IgD-negative memory B cell (primary cell): ENCODE data around the gene SH3RF3. TPM values are rescaled to one million over a fixed set of nuclear protein-coding genes. Genes with fewer than 3 reads are reported as not detected.

Experiments
- H3K27ac Mint-ChIP-seq, 3 donors: one replicate each; pipeline ENCODE4 v1.8.0; 2020 to 2022; ENCODE audit warnings: mild to moderate bottlenecking in 3 of 3, mixed read lengths in 3 of 3, moderate library complexity in 1 of 3
- H3K27me3 Mint-ChIP-seq: one replicate; pipeline ENCODE4 v1.8.0; 2021; ENCODE audit warnings: mixed read lengths
- H3K36me3 Mint-ChIP-seq: one replicate; pipeline ENCODE4 v1.8.0; 2020; ENCODE audit warnings: mild to moderate bottlenecking, mixed read lengths
- H3K4me1 Mint-ChIP-seq, 3 donors: one replicate each; pipeline ENCODE4 v1.8.0; 2020 to 2022; ENCODE audit warnings: mixed read lengths in 3 of 3, mild to moderate bottlenecking in 1 of 3
- H3K4me3 Mint-ChIP-seq, 4 donors: one replicate each; pipeline ENCODE4 v1.8.0; 2020 to 2022; ENCODE audit warnings: mild to moderate bottlenecking in 4 of 4, mixed read lengths in 4 of 4, moderate library complexity in 3 of 4
- H3K9me3 Mint-ChIP-seq, 3 donors: one replicate each; pipeline ENCODE4 v1.8.0; 2020 to 2021; ENCODE audit warnings: mixed read lengths in 3 of 3, mild to moderate bottlenecking in 1 of 3
- polyA plus RNA-seq: library from polyadenylated mRNA; unstranded; fragments of 300-500 nt; fragmentation: Illumina TruSeq; gene quantifications from one replicate; pipeline ENCODE4 v1.2.3, GENCODE V29; 2021

SH3RF3 gene
- polyA plus RNA-seq, 1 donor from 2014 or later = not detected

DNA sequence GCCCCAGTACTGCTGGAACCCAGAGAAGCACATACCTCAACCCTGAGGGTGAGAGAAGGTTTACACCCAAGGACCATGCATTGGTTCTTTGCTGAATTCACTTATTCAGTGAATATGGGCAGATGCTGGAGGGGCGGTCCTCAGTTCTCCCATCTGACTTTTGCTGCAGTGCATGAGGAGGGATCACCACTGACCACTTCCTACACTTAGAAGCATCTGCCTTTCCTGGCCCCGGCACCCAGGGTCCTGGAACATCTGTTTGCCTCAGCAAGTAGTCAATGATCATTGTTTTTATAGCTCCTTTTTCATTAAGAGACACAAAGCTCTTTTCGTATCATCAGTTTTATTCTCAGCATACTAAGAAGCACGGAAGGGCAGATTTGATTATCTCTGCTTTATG is 211.4 kb downstream of the SH3RF3 start:
- no peaks in the 10 kb centered on the region for H3K9me3 Mint-ChIP-seq
- no peak overlapping the region for H3K27ac Mint-ChIP-seq
- H3K4me3 Mint-ChIP-seq = no peak overlapping the region
- H3K27me3 Mint-ChIP-seq = peaks cover 9% of the 10 kb centered on the region
- H3K36me3 Mint-ChIP-seq = no peaks in the 10 kb centered on the region
- peaks cover 2 to 8% (median 5%) of the 10 kb centered on the region in 3 donors for H3K4me1 Mint-ChIP-seq

DNA sequence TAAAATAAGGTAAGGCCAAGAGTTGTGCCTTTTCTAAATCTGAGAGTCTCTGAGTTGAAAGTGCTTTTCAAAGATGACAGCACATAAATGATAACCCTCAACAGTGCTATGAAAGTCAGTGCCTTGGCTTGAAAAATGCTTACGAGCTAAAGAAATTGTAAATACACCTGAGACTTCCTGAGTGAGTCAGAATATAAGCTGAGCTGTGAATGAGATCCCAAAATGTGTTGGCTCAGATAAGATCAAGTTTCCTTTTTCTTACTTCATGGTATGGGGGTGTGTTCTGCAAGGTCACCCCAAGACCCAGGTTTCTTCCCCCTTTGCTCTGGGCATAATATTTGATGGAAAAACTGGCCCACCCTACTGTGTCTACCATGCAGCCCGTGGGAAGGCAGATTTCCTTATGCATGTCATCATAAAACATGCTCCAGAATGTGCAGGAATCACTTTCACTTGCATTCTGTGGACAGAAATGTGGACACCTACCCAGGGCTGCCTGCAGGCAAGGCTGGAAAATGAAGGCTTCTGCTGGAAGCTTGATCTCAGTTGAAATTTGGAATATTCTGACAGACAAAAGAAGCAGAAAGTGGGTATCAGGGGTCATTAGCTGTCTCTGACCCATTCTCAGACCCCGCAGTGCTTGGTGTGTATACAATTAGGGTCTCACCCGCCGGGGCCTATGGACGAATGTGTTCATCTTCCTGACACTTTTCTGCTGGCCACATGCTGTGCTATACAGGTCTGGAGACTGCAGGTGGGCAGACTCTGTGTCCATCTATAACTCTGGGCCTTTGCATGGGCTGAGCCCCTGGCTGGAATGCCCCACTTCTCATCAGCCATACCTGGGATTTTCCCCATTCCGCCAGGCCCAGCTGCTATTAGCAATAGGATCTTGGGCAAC is 212.6 kb downstream of the SH3RF3 start:
- no peak overlapping the region for H3K27ac Mint-ChIP-seq
- no peaks in the 10 kb centered on the region for H3K9me3 Mint-ChIP-seq
- no peak overlapping the region for H3K4me3 Mint-ChIP-seq
- no peaks in the 10 kb centered on the region for H3K36me3 Mint-ChIP-seq
- H3K27me3 Mint-ChIP-seq = peaks cover 6% of the 10 kb centered on the region
- H3K4me1 Mint-ChIP-seq = no peaks in the 10 kb centered on the region

DNA sequence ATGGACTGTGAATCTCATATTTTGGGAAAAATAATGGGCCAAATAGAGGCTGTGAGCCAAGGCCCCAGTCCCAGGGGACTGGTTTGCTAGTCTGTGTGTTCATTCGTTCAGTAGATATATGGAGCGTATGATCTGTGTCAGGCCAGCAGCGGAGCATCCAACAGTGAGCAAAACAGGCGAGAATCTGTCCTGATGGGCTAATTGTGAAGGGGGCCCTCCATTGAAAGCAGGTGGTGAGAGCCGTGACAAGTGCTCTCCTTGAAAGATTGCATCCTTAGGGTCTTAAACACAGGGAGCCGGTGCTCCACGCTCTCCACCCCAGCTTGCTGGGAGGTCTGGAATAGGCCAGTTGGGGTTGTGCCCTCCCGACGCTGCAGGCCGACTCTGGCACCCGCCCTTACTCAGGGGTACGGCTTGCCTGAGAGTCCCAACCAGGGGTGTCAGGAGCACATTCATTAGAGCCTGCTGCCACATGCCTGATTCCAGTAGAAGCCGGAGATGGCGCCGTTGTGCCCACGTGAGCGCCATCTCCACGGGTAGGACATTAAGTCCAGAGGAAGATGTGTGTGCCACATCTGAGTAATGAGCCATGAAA is 213.3 kb downstream of the SH3RF3 start:
- Mint-ChIP-seq H3K4me3 (no peak overlapping the region), H3K9me3 (no peaks in the 10 kb centered on the region), H3K4me1 (no peaks in the 10 kb centered on the region), H3K27ac (no peak overlapping the region), H3K27me3 (peaks cover 2% of the 10 kb centered on the region), H3K36me3 (no peaks in the 10 kb centered on the region)

DNA sequence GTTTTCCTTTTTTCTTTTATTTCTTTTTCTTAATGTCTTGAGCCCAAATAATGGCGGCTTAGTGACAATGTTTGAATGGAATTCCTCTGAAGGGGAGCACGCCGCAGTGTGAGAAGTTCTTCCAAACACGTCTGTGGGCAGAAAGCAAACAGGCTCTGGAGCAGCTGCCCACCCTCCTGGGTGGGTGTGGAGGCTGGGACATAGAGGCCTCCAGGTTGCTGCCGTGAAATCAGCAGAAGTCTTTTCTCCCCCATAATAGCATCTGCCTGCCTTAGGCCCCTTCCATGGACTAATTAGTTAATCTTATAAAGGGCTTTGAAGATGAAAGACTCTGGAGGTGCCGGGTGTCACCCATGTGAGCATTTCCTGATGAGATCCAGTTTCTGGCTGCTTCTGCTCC is 213.9 kb downstream of the SH3RF3 start:
- Mint-ChIP-seq H3K27me3 (peaks cover 2% of the 10 kb centered on the region), H3K36me3 (no peaks in the 10 kb centered on the region), H3K9me3 (no peaks in the 10 kb centered on the region), H3K4me3 (no peak overlapping the region), H3K27ac (no peak overlapping the region), H3K4me1 (no peaks in the 10 kb centered on the region)

DNA sequence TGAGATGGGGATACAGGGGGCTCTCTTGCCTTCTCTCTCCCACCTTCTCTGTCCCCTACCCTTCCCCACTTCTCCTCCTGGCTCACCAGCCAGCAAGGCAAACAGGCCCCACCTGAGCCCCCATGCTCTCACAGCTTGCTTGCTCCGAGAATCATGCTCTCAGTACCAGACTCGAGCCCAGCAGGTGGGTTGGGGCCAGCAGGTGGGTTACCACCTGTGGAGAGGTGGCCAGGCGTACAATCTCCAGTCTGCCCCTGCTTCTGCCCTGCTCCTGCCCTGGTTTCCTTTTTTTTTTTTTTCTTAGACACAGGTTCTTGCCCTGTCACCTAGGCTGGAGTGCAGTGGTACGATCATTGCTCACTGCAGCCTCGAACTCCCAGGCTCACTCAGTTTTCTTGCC is 214.5 kb downstream of the SH3RF3 start:
- no peaks in the 10 kb centered on the region for H3K9me3 Mint-ChIP-seq
- peaks cover 2% of the 10 kb centered on the region for H3K27me3 Mint-ChIP-seq
- H3K4me3 Mint-ChIP-seq = no peak overlapping the region
- peaks cover 0 to 2% (median under 1%) of the 10 kb centered on the region in 3 donors for H3K4me1 Mint-ChIP-seq
- no peaks in the 10 kb centered on the region for H3K36me3 Mint-ChIP-seq
- no peak overlapping the region for H3K27ac Mint-ChIP-seq

DNA sequence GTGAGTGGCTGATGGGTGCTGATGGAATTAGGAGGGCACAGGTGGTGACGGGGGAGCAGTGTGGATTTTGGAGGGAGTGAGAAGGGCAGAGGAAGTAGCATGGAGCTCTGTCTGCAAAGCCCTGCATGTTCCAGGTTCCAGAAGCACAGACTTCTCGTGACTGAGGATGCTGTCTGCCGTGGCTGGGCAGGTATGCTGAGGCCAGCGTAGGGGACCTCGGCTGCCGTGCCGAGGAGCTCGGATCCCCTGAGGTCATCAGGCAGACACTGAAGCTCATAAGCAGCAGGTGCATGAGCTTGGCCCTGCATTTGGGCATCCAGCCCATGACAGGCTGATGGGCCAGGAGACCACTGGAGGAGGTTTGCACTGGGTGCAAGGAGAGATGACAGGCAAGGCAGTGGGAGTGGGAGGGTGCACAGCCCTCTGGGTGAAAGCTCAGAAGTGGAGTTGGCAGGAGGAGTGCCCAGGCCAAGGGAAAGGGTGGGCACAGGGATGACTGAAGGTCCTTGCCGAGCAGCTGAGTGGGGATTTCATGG is 215.3 kb downstream of the SH3RF3 start:
- H3K27me3 Mint-ChIP-seq = peaks cover 8% of the 10 kb centered on the region
- no peak overlapping the region for H3K4me3 Mint-ChIP-seq
- H3K4me1 Mint-ChIP-seq = peaks cover 0 to 11% (median 9%) of the 10 kb centered on the region in 3 donors
- H3K27ac Mint-ChIP-seq = no peak overlapping the region
- H3K9me3 Mint-ChIP-seq = no peaks in the 10 kb centered on the region
- H3K36me3 Mint-ChIP-seq = no peaks in the 10 kb centered on the region

DNA sequence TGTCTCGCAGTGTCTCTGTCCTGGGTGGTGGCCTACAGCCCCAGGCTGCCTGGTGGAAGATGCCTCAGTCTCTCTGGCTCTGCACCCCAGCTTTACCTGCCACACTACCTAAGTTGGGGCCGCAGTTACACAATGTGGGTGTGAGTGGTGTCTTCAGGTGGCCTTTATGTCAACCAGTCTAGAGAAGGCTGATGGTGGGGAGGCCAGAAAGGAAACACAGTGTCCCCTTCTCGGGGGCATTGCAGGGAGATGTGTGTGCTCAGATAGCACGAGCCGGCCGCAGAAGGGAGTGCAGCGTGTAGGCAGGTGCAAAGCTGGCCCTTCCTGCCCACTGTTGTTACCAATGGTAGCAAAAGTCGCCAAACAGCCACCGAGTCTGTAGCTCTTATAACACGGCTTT is 216.1 kb downstream of the SH3RF3 start:
- no peak overlapping the region for H3K27ac Mint-ChIP-seq
- no peaks in the 10 kb centered on the region for H3K9me3 Mint-ChIP-seq
- no peak overlapping the region for H3K4me3 Mint-ChIP-seq
- no peaks in the 10 kb centered on the region for H3K36me3 Mint-ChIP-seq
- peaks cover 8% of the 10 kb centered on the region for H3K27me3 Mint-ChIP-seq
- peaks cover 0 to 11% (median 10%) of the 10 kb centered on the region in 3 donors for H3K4me1 Mint-ChIP-seq

DNA sequence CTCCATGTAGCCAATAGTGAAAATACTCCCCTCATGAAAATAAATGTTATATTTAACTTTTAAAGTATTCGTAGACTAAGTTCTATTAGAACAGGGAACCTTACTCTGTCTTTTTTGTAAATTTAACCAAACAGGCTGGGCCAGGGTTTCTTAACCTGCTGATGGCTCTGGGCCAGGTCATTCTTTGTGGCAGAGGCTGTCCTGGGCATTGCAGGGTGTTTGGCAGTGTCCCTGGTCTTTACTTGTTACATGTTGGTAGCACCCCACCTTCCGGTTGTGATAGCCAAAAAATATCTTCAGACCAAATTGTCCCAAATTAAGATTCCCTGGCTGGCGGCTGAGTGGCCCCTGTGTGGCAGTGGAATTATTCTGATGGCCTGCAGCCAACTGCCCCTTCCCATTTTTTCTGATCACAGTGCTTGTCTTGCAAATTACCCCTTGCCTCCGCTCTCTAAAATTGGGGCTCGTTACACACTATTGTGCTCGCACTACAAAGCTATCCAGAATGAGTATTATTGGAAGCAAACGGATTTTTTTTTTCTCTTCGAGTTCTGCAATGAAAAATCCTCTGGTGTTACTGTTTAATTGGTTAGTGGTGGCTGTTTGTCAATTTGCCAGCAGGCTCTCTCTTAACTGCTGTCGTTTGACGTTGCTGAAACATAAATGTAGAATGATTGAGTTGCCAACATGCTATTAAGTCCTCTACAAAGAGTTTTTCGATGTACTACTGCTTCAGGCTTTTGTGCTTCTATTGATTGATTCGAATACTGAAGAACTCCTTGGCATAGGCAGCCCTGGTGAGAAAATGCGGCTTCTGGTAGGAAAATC is 216.9 kb downstream of the SH3RF3 start:
- Mint-ChIP-seq H3K9me3 (no peaks in the 10 kb centered on the region), H3K27me3 (peaks cover 8% of the 10 kb centered on the region), H3K36me3 (no peaks in the 10 kb centered on the region), H3K4me3 (no peak overlapping the region), H3K27ac (no peak overlapping the region), H3K4me1 (peaks cover 0 to 12% (median 11%) of the 10 kb centered on the region in 3 donors)

DNA sequence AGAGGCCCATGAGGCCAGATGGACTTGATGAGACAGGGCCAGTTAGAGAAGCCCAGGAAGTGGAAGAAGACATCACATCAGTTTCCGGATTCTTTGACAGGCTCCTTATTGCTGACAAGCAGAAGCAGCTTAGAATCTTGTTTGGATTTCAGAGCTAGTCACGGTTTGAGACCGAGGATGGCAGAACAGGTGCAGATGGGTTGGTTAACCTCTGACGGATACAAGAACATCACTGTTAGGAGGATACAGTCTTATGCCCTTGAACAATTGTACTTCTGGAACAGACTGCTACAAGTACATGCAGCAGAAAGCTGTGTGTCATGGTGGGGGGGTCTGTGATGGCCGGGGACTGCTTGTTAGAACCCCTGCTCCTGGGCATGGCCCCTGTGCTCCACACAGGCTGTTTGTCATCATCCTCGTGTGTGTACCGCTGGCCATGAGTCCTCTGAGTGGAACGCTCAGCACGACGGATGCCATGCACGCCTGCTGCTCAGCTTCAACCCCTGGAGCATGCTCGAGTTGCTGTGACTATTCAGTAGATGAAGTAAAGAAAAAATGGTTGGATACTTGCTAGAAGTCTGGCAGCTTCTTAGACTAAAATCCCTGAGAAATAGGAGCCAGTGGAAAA is 217.7 kb downstream of the SH3RF3 start:
- Mint-ChIP-seq H3K4me1 (peaks cover 0 to 12% (median 11%) of the 10 kb centered on the region in 3 donors), H3K27me3 (peaks cover 8% of the 10 kb centered on the region), H3K9me3 (no peaks in the 10 kb centered on the region), H3K27ac (no peak overlapping the region), H3K4me3 (no peak overlapping the region), H3K36me3 (no peaks in the 10 kb centered on the region)

DNA sequence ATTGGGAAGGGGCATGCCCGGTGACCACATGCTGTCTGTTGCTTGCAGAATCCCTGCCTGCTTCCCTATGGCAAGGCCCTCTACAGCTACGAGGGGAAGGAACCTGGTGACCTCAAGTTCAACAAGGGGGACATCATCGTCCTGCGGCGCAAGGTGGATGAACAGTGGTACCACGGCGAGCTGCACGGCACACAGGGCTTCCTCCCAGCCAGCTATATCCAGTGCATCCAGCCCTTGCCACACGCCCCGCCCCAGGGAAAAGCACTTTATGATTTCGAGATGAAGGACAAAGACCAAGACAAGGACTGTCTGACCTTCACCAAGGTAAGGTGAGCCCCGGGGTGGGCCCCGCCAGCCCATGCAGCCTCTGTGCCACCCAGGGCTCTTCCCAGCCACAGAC is 218.6 kb downstream of the SH3RF3 start:
- H3K9me3 Mint-ChIP-seq = no peaks in the 10 kb centered on the region
- H3K4me1 Mint-ChIP-seq = peaks cover 0 to 13% (median 11%) of the 10 kb centered on the region in 3 donors
- H3K4me3 Mint-ChIP-seq = no peak overlapping the region
- H3K36me3 Mint-ChIP-seq = no peaks in the 10 kb centered on the region
- no peak overlapping the region for H3K27ac Mint-ChIP-seq
- peaks cover 8% of the 10 kb centered on the region for H3K27me3 Mint-ChIP-seq

DNA sequence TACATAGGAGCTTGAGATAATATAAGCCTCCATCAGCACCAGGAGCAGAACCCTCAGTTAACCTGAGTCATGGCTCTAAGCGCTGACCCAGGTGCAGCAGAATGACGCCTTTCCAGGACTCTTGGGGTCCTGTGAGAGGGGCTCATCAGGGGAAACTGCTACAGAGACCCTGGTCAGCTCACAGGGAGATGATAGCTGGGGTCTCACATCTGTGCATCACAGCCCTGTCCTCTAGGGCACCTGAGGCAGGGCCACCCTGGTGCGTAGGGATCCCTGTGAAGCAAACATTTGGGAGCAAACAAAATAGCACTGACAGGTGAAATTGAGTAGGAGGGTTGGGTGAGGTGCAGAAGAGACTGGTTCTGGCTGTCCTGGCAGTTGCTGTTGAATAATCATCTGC is 219.2 kb downstream of the SH3RF3 start:
- H3K27me3 Mint-ChIP-seq = peaks cover 8% of the 10 kb centered on the region
- H3K9me3 Mint-ChIP-seq = peaks cover 0 to under 1% (median 0%) of the 10 kb centered on the region in 3 donors
- peaks cover 0 to 13% (median 11%) of the 10 kb centered on the region in 3 donors for H3K4me1 Mint-ChIP-seq
- no peak overlapping the region for H3K27ac Mint-ChIP-seq
- H3K4me3 Mint-ChIP-seq = no peak overlapping the region
- H3K36me3 Mint-ChIP-seq = no peaks in the 10 kb centered on the region

DNA sequence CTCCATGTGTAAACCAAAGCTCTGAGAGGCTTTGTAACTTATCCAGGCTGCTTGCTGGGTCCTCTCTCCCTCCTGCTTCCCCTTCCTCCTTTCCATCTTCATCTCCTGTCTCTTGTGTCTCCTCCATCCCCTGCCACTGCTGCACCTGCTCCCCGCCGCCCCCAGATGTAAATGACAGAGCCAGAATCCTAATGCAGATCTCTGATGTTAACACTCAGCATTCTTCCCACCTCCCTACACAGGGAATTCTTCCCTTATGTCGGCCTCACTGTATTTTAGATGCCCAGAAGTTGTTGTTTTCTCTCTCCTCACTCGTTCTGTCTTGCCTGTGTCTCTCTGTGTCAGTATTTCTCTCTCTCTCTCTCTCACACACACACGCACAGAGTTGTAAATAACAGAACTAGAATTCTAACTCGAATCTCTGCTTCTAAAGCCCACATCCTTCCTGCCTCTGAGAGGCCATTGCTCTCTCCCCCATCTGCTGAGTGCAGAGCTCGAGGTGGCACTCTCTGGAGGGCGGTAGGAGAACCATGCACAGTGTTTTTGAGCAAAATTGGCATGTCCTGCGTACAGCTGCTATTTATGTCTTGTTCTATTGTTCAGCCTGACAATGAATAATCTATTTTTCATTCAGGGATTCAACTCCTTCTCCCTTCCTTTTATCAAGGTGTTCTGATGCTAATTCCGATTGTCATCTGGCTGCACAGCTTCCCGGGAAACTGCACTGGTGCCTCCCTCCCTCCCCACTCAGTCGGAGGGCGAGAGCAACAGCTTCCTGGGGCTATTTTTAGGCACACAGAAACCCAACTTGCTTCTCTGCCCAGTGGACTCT is 219.9 kb downstream of the SH3RF3 start:
- Mint-ChIP-seq H3K4me3 (peak overlapping the region in 3 of 4 donors; percentile 2 to 93 (median 63)), H3K4me1 (peaks cover 0 to 13% (median 11%) of the 10 kb centered on the region in 3 donors)

DNA sequence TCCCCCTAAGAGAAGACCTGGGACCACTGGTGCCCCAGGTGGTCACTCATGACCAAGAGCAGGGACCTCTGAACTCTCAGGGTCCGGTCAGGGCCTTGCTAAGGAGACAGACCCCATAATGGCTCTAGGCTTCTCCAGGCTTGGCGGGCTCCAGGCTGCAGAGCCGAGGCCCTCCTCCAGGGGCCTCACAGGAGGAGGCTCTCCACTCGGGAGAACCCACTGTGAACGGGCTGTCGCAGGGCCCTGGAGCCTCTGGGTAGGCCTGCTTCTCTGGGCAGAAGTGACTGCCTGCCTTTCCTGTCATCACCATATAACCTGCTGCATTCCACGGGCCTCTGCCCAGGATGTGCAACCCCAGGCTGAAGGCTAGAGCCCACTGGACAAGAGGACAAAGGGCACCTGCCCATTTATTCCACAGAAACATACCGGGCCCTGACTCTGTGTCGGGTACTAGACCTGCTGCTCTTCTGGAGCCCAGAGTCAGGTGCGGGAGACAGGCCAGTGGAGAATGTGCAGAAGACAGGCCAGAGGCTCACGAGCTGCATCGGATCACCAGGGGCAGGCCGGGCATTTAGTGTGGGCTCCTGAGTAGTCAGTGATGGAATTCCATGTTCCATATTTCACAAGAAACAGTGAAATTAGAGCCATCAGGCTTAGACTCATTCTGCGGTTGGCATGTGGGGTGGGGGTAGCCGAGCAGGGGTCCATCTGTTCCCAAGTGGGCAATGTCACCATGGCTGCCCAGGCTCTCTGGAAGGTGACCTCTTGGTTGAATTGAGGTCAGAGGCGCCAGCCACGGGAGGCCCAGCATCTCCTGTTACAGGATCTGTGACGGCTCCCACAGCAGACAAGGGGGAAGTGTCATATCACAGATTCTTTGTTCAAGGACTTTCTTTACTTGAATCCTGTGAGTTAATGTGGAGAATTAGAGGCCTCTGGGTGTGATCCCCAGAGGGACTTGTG is 220.8 kb downstream of the SH3RF3 start:
- H3K36me3 Mint-ChIP-seq = no peaks in the 10 kb centered on the region
- H3K4me3 Mint-ChIP-seq = peak overlapping the region in 1 of 4 donors; percentile 17
- H3K27ac Mint-ChIP-seq = no peak overlapping the region
- peaks cover 0 to 2% (median 0%) of the 10 kb centered on the region in 3 donors for H3K9me3 Mint-ChIP-seq
- peaks cover 0 to 13% (median 11%) of the 10 kb centered on the region in 3 donors for H3K4me1 Mint-ChIP-seq
- H3K27me3 Mint-ChIP-seq = peaks cover 8% of the 10 kb centered on the region

More for the DNA sequence above, 219.9 kb downstream of the SH3RF3 start:
- no peaks in the 10 kb centered on the region for H3K36me3 Mint-ChIP-seq
- peaks cover 0 to 2% (median 0%) of the 10 kb centered on the region in 3 donors for H3K9me3 Mint-ChIP-seq
- peak overlapping the region in 1 of 3 donors; percentile 11 for H3K27ac Mint-ChIP-seq
- H3K27me3 Mint-ChIP-seq = peaks cover 8% of the 10 kb centered on the region
